Activated effector memory CD4-positive, alpha-beta T cell treated with anti-CD3 and anti-CD28 coated beads, Interleukin-2, amount 50 U/mL, for 16 hours (primary cell): ENCODE measurements around the gene ZNF337.
"Not testable (repeated sequence)": the region's sequence is repeated elsewhere in the genome, so short reads cannot be mapped to it uniquely, and the experiment has no call there.

Experiments used
- DNase-seq: peaks from one replicate; pipeline ENCODE4 v3.0.0-alpha.2; 2020

The ZNF337 gene

DNA sequence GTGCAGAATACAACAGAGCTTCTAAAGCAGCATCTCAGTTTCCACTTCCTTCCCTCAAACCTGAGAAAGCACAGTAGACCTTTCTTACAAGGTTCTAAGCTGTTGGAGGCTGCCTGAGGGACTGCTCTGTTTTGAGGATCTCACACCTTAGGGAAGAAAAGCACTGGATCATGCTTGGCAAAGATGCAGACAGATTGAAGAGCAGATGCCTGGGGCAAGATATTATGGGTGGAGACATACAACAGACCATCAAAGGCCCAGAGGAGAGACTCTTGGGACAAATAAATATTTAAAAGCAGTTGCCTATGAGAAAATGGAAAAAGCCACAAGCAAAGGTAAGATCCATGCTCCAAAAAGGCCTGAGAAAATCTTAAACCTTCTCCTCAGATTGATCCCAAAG lies 6.2 kb downstream of the ZNF337 start:
- DNase-seq, result no peak

DNA sequence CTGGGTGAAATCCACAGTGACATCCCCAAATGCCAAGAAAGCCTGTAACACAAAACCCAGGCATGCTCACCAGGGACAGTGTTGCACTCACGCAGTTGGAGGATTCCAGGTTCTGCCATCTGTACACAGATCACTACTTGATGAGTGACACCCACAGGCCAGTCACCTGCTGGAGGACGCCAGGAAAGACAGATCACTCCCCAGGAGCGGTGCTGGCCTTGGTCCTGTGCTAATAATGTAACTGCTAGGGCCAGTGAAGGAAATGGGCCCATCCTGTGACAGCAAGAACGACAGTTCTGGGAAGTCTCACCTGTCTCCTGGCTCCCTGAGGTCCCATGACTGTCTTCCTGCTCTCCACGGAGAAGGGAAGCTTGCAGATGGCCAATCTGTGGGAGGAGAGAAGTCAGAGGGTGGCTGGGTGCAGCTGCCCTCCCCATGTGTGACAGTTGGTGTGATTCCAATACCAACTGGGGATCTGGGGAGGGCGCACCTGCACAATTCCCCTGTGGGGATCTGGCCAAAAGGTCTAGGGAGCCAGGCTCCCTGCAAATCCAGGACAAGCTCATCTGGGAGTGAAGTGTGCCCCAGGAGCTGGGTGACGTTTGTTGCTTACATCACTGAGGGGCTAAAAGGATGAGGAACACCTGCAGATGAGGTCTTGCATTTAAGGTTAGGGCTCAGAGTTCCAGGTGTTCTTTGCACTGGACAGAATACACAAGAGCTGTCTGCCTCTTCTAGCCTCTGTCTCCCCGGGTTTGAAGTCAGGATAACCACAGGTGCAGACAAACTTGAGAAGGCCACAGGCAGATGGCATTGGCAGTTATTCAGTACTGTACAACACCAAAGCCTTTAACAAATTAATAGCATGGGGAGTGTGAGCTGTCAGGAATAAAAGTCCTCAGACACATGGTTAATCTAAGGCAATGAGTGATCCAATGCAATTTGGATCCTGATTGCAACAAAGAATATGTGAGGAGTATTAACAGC lies 10.3 kb downstream of the ZNF337 start:
- no peak for DNase-seq

DNA sequence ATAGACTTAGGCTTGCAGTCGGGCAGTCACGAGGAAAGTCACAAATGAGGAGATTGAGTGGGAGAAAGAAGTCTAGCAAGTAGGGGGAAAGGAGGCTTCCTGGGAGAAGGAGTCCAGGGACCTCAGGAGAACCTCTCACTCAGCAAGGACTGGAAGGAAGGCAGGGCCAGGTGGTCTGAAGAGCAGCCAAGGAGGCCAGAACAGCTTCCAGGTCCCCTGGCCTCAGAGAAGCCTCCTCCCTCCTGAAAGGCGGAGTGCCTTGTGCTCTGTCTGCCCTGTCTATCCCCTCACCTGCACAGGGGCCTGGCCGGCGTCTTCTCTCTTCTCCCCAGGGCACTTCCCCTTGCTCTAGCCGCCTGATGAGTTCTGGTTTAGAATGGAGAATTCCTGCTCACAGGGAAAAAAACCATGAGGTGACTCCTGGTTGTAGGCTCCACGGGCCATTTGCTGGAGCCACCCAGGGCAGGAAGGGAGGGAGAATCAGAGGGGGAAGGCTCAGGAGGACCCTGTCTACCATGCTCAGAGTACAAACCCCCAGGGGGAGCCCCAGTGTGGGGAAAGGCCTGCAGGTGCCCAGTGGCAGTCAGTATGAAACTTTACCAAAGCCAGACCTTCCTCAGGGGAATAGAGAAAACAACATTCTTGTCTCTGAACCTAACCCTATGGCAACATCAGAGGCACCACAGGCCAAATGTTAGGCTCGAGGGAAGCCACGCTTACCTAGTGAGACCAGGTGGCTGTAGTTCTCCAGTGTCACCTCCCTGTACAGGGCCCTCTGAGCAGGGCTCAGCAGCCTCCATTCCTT lies 11.2 kb downstream of the ZNF337 start:
- no peak for DNase-seq

DNA sequence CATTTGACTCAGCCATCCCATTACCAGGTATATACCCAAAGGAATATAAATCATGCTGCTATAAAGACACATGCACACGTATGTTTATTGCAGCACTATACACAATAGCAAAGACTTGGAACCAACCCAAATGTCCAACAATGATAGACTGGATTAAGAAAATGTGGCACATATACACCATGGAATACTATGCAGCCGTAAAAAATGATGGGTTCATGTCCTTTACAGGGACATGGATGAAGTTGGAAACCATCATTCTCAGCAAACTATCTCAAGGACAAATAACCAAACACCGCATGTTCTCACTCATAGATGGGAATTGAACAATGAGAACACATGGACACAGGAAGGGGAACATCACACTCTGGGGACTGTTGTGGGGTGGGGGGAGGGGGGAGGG lies 12.8 kb downstream of the ZNF337 start:
- not testable (repeated sequence) for DNase-seq

DNA sequence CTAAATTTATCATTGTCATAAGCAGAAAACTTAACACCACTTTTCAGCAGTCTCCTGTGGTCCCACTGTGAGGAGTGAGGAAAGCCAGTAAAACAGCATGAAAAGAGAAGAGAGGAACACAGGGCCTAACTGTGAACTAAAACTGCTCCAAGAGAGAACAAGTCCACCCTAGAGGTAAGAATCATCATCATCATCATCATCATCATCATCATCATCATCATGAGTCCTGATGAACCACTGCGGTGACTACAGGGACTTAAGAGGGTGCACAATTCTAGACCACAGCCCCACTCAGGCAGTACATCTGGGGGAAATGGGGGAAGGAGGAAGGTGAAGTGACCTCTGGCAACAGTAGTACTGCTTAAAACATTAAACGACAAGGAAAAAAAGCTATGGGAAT lies 13.6 kb downstream of the ZNF337 start:
- DNase-seq, result no peak

DNA sequence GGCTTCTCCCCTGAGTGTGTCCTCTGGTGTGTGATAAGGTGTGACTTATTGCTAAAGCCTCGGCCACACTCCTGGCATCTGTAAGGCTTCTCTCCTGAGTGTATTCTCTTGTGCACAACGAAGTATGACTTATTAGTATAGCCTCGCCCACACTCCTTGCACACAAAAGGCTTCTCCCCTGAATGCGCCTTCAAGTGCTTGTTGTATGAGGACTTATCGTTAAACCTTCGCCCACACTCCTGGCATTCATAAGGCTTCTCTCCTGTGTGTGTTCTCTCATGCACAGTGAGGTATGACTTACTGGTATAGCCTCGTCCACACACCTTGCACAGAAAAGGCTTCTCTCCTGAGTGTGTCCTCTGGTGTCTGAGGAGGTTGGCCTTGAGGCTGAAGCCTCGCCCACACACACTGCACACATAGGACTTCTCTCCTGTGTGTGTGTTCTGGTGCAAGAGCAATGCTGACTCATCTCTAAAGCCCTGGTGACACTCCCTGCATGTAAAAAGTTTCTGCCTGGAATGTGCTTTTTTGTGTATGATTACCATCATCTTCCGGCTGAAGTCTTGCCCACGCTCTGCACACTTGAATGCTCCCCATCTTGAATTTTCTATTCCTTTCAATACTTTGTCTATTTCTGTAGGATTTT lies 20.4 kb downstream of the ZNF337 start:
- no peak for DNase-seq

DNA sequence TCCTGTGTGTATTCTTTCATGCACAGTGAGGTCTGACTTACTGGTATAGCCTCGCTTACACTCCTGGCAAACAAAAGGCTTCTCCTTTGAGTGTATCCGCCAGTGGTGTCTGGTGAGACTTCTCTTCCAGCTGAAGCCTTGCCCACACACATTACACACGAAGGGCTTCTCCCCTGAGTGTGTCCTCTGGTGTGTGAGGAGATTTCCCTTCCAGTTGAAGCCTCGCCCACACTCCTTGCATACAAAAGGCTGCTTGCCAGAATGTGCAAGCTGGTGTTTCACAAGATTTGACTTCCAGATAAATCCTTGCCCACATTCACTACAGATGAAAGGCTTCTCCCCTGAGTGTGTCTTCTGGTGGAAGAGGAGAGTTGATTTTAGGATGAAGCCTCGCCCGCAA lies 21.5 kb downstream of the ZNF337 start:
- no peak for DNase-seq

DNA sequence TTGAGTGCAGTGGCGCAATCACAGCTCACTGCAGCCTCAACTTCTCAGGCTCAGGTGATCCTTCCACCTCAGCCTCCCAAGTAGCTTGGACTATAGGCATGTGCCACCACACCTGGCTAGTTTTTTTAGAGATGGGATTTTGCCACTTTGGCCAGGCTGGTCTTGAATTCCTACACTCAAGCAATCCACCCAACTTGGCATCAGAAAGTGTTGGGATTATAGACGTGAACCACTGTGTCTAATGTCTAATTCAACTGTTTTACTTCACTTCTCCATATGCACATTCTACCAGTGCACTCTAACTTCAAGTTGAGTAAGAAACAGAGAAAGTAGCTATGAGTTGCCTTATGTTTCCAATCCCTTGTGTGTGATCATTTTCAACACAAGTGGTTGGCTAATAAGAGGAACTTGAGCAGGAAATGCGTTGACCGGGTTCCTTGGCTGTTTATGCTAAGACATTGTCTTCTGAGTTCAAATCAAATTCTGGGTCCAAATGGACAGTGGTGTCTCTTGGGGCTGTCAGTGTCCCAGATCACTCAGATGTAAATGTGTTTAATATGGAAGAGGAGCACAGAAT lies 23.9 kb downstream of the ZNF337 start:
- DNase-seq, result no peak

DNA sequence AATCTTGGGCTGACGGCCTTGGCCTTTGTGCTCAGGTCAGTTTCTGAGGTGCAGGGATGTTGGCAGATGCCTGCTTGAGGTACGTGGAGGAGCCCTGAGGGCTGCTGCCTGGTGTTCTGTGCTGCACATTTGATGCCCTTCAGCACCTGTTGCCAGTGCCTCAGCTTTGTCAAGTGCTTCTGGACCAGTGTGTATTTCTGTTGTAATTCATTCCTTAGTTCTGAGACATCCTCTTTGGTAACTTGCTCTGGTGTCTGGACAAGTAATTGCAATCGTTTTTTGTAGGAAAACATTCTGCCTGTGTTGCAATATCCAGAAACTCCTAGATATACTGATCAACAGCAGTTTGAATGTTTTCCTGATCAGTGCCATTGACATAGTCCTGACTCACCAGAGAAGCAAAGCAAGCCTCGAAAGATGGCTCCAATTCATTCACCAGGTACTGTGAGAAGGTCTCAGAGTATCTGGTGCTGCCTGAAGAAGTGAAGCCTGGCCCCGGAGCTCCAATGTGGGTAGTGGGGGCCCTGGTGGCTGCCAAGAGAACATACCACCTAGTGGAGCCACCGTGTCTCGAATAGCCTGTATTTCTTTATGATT lies 26.7 kb downstream of the ZNF337 start:
- no peak for DNase-seq

DNA sequence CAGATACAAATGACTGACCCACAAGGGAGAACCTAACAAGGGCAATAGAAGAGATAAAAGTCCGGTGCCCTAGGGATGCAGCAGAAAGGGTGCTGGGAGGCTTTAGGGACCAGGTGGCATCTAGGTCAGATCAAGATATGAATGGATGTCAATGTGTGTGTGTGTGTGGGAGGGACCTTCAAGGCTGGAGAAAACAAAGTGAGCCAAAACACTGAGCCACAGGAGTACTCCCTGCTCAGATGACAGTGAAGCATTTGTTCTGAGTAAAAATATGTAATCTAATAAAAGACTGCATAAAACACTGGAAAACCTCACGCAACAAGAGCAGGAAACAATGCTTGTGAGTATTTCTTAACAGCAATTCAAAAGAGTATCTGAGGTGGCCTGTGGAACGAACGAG lies 28.2 kb downstream of the ZNF337 start:
- no peak for DNase-seq

DNA sequence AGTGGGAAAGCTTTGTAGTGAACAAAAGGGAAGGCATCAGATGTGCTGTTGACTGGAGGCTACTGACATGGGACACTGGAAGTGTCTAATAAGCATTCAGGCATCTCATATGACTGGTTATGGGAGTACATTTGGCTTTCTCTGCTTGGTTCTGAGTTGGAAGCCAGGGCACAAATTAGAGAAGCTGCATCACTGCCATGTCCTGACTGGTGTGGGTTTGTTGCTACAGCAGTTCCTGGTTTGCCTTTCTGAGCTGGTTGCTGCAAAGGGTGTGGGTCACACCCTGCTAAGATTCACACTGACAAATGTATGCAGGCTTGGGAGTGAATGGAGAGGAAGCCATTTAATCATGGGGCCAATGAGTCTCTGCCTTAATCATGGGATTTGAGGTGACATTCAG lies 36.7 kb downstream of the ZNF337 start:
- DNase-seq, result no peak

DNA sequence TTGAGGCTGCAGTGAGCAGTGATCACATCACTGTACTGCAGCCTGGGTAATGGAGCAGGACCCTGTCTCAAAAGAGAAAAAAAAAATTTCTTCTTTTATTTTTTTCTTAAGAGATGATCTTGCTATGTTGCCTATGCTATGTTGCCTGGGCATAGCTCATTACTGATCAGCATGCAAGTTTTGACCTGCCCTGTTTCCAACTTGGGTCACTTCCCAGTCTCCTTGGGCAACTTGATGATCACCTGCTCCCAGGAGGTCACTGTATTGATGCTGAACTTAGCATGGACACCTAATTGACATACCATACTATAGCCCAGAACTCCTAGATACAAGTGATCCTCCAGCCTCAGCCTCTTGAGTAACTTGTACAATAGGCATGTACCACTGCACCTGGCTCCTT lies 42.2 kb downstream of the ZNF337 start:
- DNase-seq, result no peak

DNA sequence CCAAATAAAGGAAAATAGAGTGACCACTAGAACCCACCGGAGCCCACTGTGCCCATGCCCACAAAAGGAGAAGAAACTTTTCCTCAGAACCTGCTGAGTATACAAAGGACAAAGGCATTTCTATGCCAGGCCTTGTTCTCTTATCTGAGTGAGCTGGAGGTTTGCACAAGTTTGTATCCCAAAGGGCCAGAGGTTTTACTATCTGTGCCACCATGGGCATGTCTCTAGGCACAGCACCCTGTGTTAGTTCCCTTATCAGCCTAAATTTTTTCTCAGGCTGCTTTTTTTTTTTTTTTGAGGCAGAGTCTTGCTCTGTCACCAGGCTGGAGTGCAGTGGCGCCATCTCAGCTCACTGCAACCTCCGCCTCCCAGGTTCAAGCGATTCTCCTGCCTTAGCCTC lies 43.8 kb downstream of the ZNF337 start:
- DNase-seq, result not testable (repeated sequence)

DNA sequence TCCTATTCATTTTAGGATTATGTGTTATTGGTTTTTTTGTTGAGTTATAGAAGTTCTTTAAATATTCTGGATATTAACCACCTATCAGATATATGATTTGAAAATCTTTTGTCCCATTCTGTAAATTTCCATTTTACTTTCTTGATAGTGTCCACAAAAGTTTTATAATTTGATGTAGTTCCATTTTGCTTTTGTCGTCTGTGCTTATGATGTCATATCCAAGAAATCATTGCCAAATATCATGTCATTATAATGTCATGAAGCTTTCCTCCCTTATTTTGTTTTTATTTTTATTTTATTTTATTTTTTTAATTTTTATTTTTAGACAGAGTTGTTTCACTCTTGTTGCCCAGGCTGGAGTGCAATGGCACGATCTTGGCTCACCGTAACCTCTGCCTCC lies 51.8 kb downstream of the ZNF337 start:
- DNase-seq, result no peak

DNA sequence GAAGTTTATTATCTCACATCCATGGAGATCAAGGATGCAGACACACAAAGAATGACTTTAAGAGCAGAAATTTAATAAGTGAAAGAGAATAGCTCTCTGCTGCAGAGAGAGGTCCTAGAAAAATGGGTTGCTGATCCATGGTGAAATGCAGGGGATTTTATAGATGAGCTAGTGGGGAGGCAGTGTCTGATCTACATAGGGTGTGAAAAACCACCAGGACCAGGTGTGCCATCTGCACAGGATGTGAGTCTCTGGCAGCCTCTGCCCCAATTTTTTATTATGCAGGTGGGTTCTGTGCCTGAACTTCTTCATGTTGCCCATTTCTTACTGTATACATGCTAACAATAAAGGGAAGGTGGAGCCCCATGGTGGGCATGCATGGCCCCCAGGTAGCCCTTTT lies 52.9 kb downstream of the ZNF337 start:
- DNase-seq, result no peak

DNA sequence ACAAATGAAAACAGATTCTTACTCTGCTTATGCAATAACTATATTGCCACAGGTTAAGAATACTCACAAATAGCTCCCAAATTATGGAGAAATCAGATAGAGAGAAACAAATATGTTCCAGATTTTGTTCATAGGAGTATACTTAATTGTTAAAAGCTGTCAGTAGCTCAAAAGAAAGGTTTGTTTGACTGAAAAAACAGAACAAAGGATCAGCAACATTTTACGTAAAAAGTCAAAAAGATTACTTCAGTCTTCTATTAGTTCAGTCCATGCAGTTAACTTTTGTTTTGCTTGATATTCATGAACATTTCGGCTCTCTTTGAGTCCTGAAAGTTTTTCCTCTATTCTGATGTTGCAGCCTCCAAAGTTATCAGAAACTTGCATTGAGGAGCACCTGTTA lies 59.4 kb downstream of the ZNF337 start:
- no peak for DNase-seq

DNA sequence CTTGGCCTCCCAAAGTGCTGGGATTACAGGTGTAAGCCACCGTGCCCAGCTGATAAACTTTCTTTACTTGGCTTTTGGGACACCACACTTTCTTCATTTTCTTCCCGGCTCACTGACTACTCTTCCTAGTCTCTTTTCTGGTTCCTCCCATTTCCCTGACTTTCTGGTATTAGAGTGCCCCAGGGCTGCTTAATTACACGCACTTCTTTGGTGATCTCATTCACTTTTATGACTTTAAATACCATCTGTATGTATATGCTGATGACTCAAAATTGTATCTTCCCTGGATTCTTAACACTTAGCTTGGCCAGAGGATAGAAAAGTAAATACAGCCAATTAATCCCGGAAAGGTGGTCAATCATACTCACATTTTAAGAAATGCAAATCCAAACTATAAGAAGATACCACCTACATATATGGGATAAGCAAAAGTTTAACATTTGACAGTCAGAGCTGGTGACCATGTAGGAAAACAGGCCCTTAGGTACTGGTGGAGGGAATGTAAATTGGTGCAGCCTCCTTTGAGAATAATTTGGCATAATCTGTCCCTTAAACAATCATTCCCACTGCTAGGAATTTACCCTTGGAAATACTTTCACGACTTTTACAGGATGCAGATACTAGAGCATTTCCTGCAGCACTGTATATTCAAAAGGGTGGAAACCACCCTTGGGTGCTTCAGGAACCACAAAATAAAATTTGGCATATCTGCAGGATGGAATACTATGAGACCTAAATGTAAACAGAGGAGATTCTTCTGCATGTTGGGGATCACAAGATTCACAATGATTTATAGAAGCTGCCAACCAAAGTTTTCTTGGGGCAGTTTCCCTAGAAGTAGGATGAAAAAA lies 63.5 kb downstream of the ZNF337 start:
- no peak for DNase-seq

DNA sequence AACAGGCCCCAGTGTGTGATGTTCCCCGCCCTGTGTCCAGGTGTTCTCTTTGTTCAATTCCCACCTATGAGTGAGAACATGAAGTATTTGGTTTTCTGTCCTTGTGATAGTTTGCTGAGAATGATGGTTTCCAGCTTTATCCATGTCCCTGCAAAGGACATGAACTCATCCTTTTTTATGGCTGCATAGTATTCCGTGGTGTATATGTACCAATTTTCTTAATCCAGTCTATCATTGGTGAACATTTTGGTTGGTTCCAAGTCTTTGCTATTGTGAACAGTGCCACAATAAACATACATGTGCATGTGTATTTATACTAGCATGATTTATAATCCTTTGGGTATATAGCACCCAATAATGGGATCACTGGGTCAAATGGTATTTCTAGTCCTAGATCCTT lies 66.0 kb downstream of the ZNF337 start:
- not testable (repeated sequence) for DNase-seq

DNA sequence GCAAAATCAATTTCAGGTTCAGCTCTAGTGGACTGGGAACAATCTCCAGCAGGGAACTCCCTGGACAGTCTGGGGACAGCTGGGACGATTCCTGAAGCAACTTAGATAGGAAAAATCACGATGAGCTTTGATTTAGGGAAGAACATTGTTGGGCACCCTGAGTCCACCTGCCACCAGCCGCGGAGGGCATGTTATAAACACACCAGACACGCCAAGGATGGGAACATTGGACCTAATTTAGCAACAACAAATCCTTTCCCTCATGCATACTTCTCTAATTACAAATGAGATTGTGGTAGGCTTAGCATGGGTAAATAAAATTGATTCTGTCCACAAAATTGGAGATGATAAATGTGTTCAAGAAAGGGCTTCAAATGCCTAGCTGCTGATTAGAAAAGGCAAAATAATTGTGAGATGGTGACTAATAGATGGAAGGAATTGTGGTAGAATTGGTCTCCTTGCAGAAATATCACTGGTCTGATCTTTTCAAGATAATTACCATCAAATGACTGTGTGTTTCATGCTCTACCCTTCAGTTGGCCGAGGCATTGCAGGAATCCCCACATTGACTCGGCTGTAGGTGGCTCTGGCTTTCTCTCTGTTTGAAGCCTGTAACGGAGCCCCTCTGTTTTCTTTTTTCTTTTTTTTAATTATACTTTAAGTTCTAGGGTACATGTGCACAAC lies 66.7 kb downstream of the ZNF337 start:
- no peak for DNase-seq

DNA sequence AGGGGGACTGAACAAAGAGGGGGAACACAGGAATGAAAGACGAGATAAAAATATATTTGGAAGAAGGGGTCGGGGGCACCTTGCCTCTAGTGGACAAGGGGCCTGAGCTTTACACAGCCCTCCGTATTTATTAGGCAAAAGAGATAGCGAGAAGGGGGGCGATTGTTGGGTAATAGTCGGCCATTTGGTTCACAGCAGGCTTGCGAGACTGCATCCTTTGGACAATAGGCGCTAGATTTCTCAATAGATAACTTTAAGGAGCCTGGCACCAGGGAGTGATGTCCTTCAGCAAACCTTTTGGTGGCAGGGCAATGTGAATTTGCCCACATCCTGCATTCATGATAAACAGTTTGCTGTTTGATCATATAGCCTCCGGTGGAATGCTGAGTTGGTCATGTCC lies 69.9 kb downstream of the ZNF337 start:
- DNase-seq, result no peak

DNA sequence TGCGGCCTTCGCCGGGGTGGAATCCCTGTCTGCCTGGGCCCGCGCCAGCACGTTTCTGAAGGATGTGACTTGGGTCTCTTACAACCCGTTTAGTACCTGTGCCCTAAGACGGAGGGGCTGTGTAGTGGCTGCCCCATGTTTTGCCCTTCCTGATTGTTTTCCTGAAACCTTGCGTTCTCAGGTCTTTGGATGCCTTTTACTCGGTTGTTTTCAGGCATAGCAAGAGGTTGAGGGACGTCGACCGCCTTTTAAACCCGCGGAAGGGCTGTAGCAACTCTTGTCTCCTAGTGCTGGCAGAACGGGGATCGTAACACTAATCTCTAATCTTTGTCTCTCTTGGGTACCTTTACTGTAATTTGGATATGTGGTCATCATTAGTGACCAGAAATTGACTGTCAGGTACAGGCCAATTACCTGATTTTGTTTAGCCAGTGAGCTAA lies 72.1 kb downstream of the ZNF337 start:
- DNase-seq, result no peak
